ENCODE data around the gene ADM2. TPM values are rescaled to one million over a fixed set of nuclear protein-coding genes. Genes with fewer than 3 reads are reported as not detected.

ADM2 gene
- total RNA-seq, 1 donor from 2014 or later: 23.0 TPM

DNA sequence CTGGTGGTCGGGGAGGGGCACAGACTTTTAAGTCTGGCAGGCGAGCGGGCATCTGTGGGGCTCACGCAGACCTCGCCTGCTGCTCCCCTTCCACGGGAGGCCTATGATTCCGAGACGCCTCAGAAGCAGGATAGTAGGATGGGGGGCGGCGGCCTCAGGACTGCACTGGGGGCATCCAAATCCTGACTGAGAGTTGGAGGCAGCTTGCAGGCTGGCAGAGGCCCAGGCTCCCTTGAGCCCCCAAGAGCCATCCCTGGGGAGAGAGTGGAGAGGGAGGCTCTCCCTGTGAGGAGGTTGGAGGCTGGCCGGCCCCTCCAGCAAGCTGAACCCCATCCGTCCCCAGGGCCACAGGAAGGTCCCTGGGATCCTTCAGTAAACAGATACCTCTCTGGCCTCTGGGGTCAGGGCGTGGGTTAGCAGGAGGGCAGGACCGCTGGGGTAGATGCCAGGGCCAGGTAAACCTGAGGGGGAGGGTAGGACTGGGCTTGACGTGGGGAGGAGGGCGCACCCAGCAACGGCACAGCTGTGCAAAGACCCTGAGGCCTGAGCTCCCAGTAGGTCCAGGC, 39.8 kb upstream of the ADM2 start:
- no peak overlapping the region for H3K4me2 ChIP-seq (ENCODE audit: low read length)
- Mint-ChIP-seq H3K4me3 (ENCODE audit: unreplicated experiment) (no peak overlapping the region), H3K4me1 (ENCODE audit: low read depth, unreplicated experiment) (peaks cover 3% of the 10 kb centered on the region), H3K9me3 (ENCODE audit: unreplicated experiment) (no peaks in the 10 kb centered on the region), H3K36me3 (ENCODE audit: low read depth, unreplicated experiment) (peaks cover 4% of the 10 kb centered on the region), H3K27ac (ENCODE audit: unreplicated experiment) (peak overlapping the region; percentile 66), H3K27me3 (ENCODE audit: low read depth, unreplicated experiment) (no peaks in the 10 kb centered on the region)
- TF ChIP-seq EZH2 (IDR thresholded peaks at IDR 0.05; ENCODE audit: insufficient read depth, low read length): no peak
- TF ChIP-seq CTCF (IDR thresholded peaks at IDR 0.05; ENCODE audit: insufficient read depth, low read depth, low read length): no peak
- peaks cover 7% of the 10 kb centered on the region for H3K4me1 ChIP-seq (ENCODE audit: insufficient read depth, low read length)
- FAIRE-seq: no peak
- no peak for DNase-seq (ENCODE audit: low read depth)
- no peaks in the 10 kb centered on the region for H3K79me2 ChIP-seq (ENCODE audit: insufficient read depth, low read length)
- no peak overlapping the region for H3K4me3 ChIP-seq (ENCODE audit: insufficient read depth, low read depth, low read length)
- H3K9ac ChIP-seq (ENCODE audit: low read length): no peak overlapping the region
- H3K36me3 ChIP-seq (ENCODE audit: insufficient read depth, low read length): peaks cover 3% of the 10 kb centered on the region
- no peak overlapping the region for H2AFZ ChIP-seq (ENCODE audit: low read depth, low read length)
- no peaks in the 10 kb centered on the region for H3K27me3 ChIP-seq (ENCODE audit: insufficient read depth, low read length)
- H3K9me3 ChIP-seq (ENCODE audit: insufficient read depth, low read depth, low read length): no peaks in the 10 kb centered on the region
- peaks cover 29% of the 10 kb centered on the region for H4K20me1 ChIP-seq (ENCODE audit: insufficient read depth, low read length)
- H3K27ac ChIP-seq (ENCODE audit: low read depth, low read length): no peak overlapping the region

DNA sequence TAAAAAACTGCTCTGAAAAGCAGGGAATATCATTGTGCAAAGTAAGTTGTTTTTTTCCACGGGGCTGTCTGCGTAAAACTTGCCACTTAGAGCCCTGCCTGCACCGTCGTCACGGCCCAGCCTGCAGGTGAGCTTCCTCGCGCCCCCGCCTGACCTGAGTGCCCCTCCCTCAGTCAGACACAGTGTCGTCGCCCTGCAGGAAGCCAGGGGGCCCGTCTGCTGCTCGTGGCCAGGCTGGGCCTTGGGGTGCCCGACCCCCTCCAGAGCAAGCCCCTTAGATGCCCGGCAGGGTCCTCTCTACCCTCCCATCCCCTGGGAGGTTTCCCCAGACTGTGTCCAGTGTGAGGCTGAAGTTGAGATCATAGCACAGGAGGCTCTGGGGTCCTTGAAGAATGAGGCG, 38.1 kb upstream of the ADM2 start:
- Histone ChIP-seq H3K9ac (ENCODE audit: low read length) (no peak overlapping the region), H3K4me3 (ENCODE audit: insufficient read depth, low read depth, low read length) (no peak overlapping the region), H3K9me3 (ENCODE audit: insufficient read depth, low read depth, low read length) (no peaks in the 10 kb centered on the region), H3K79me2 (ENCODE audit: insufficient read depth, low read length) (no peaks in the 10 kb centered on the region), H3K36me3 (ENCODE audit: insufficient read depth, low read length) (no peaks in the 10 kb centered on the region), H4K20me1 (ENCODE audit: insufficient read depth, low read length) (peaks cover 38% of the 10 kb centered on the region), H2AFZ (ENCODE audit: low read depth, low read length) (no peak overlapping the region), H3K27me3 (ENCODE audit: insufficient read depth, low read length) (no peaks in the 10 kb centered on the region), H3K4me1 (ENCODE audit: insufficient read depth, low read length) (peaks cover 7% of the 10 kb centered on the region), H3K27ac (ENCODE audit: low read depth, low read length) (no peak overlapping the region), H3K4me2 (ENCODE audit: low read length) (no peak overlapping the region)
- Mint-ChIP-seq H3K36me3 (ENCODE audit: low read depth, unreplicated experiment) (peaks cover 4% of the 10 kb centered on the region), H3K9me3 (ENCODE audit: unreplicated experiment) (no peaks in the 10 kb centered on the region), H3K4me3 (ENCODE audit: unreplicated experiment) (no peak overlapping the region), H3K27ac (ENCODE audit: unreplicated experiment) (peak overlapping the region; percentile 47), H3K27me3 (ENCODE audit: low read depth, unreplicated experiment) (no peaks in the 10 kb centered on the region), H3K4me1 (ENCODE audit: low read depth, unreplicated experiment) (peaks cover 3% of the 10 kb centered on the region)
- FAIRE-seq (no peak), DNase-seq (ENCODE audit: low read depth) (no peak)
- TF ChIP-seq EZH2 (IDR thresholded peaks at IDR 0.05; ENCODE audit: insufficient read depth, low read length) (no peak), CTCF (IDR thresholded peaks at IDR 0.05; ENCODE audit: insufficient read depth, low read depth, low read length) (no peak)

- Histone ChIP-seq H3K4me1 (ENCODE audit: insufficient read depth, low read length) (peaks cover 7% of the 10 kb centered on the region), H4K20me1 (ENCODE audit: insufficient read depth, low read length) (peaks cover 39% of the 10 kb centered on the region), H3K79me2 (ENCODE audit: insufficient read depth, low read length) (no peaks in the 10 kb centered on the region), H3K27me3 (ENCODE audit: insufficient read depth, low read length) (no peaks in the 10 kb centered on the region), H3K27ac (ENCODE audit: low read depth, low read length) (no peak overlapping the region), H3K36me3 (ENCODE audit: insufficient read depth, low read length) (no peaks in the 10 kb centered on the region), H3K9ac (ENCODE audit: low read length) (no peak overlapping the region), H3K4me2 (ENCODE audit: low read length) (no peak overlapping the region), H3K4me3 (ENCODE audit: insufficient read depth, low read depth, low read length) (no peak overlapping the region), H2AFZ (ENCODE audit: low read depth, low read length) (no peak overlapping the region), H3K9me3 (ENCODE audit: insufficient read depth, low read depth, low read length) (no peaks in the 10 kb centered on the region)
- H3K27me3 Mint-ChIP-seq (ENCODE audit: low read depth, unreplicated experiment): no peaks in the 10 kb centered on the region
- H3K27ac Mint-ChIP-seq (ENCODE audit: unreplicated experiment): no peak overlapping the region
- FAIRE-seq (no peak), DNase-seq (ENCODE audit: low read depth) (no peak)
- peaks cover 4% of the 10 kb centered on the region for H3K36me3 Mint-ChIP-seq (ENCODE audit: low read depth, unreplicated experiment)
- peaks cover 3% of the 10 kb centered on the region for H3K4me1 Mint-ChIP-seq (ENCODE audit: low read depth, unreplicated experiment)
- TF ChIP-seq EZH2 (IDR thresholded peaks at IDR 0.05; ENCODE audit: insufficient read depth, low read length): no peak
- TF ChIP-seq CTCF (IDR thresholded peaks at IDR 0.05; ENCODE audit: insufficient read depth, low read depth, low read length): no peak
- no peaks in the 10 kb centered on the region for H3K9me3 Mint-ChIP-seq (ENCODE audit: unreplicated experiment)
- H3K4me3 Mint-ChIP-seq (ENCODE audit: unreplicated experiment): no peak overlapping the region
These were observed 37.3 kb upstream of the ADM2 start for GRCh38 chr22:50443801-50444625.
